HEK293 (cell line): ENCODE results near the gene PCDH1.
A peak's percentile ranks its signal among the peaks of the same experiment; 100 is the strongest.

Experiments used
- CTCF ChIA-PET: fragments of 350-600 bp; formaldehyde crosslinking; extraction: SDS; loops from one replicate; lab custom pipeline; 2021; ENCODE audit warnings: antibody characterized with exemption; lab: Yijun Ruan, JAX
- POLR2A ChIA-PET: fragments of 300-600 bp; formaldehyde crosslinking; extraction: SDS; loops from one replicate; lab custom pipeline; 2020; ENCODE audit warnings: antibody characterized with exemption, inconsistent platforms; lab: Yijun Ruan, JAX
- H3K27ac ChIP-seq: fragments of 200-500 bp; sonication (Bioruptor generic); 2 replicates; pipeline ENCODE4 v1.5.1; 2014; ENCODE audit warnings: low read depth, low read length, control low read depth, inconsistent platforms; ENCODE audit errors: extremely low read depth
- H3K36me3 ChIP-seq, 2 experiments: fragments of 200-500 bp in 1 of 2; sonication (Bioruptor generic) in 1 of 2; 1 replicate in 1 of 2; 2 replicates in 1 of 2; pipeline ENCODE4 v1.5.1; 2014 to 2017; ENCODE audit warnings: inconsistent platforms in 2 of 2, low read length in 2 of 2; ENCODE audit not compliant: control insufficient read depth in 2 of 2, insufficient read depth in 1 of 2
- H3K4me1 ChIP-seq: fragments of 200-500 bp; sonication (Bioruptor generic); 2 replicates; pipeline ENCODE4 v1.5.1; 2014; ENCODE audit warnings: mild to moderate bottlenecking, low read length, inconsistent platforms; ENCODE audit not compliant: control insufficient read depth, insufficient read depth
- H3K4me3 ChIP-seq: 2 replicates; pipeline ENCODE4 v1.5.1; 2011; ENCODE audit warnings: low read depth, mild to moderate bottlenecking, control low read depth, low read length, moderate library complexity
- H3K9me3 ChIP-seq: fragments of 200-500 bp; sonication (Bioruptor generic); 2 replicates; pipeline ENCODE4 v1.5.1; 2014; ENCODE audit warnings: low read depth, low read length, inconsistent platforms; ENCODE audit not compliant: control insufficient read depth, insufficient read depth
- EGR2 ChIP-seq: fragments of 450-650 bp; formaldehyde crosslinking; IDR thresholded peaks from 2 replicates; pipeline ENCODE4 v1.5.1; 2016; ENCODE audit warnings: low read depth, missing biosample characterization, missing genetic modification characterization
- GLI2 ChIP-seq: fragments of 450-650 bp; formaldehyde crosslinking; IDR thresholded peaks from 2 replicates; pipeline ENCODE4; 2017; ENCODE audit warnings: missing biosample characterization, missing genetic modification characterization, low read depth, borderline replicate concordance
- IKZF3 ChIP-seq: fragments of 450-650 bp; IDR thresholded peaks from 2 replicates; pipeline ENCODE4 v1.5.0; 2018; ENCODE audit warnings: missing biosample characterization, mild to moderate bottlenecking, missing genetic modification characterization, moderate library complexity
- MZF1 ChIP-seq: fragments of 450-650 bp; formaldehyde crosslinking; IDR thresholded peaks from 2 replicates; pipeline ENCODE4 v1.5.1; 2017; ENCODE audit warnings: missing biosample characterization, missing genetic modification characterization, borderline replicate concordance
- PBX3 ChIP-seq: sonication (generic); formaldehyde crosslinking; IDR thresholded peaks from 2 replicates; pipeline ENCODE4 v1.8.1; 2022; ENCODE audit warnings: mild to moderate bottlenecking, moderate library complexity, missing genetic modification reagents
- WT1 ChIP-seq: fragments of 450-650 bp; formaldehyde crosslinking; IDR thresholded peaks from 2 replicates; pipeline ENCODE4 v1.5.1; 2016; ENCODE audit warnings: missing biosample characterization, missing genetic modification characterization
- ZIC2 ChIP-seq: fragments of 450-650 bp; formaldehyde crosslinking; IDR thresholded peaks from 2 replicates; pipeline ENCODE4 v1.5.1; 2016; ENCODE audit warnings: missing biosample characterization, missing genetic modification characterization
- ZNF121 ChIP-seq: fragments of 450-650 bp; formaldehyde crosslinking; IDR thresholded peaks from 2 replicates; pipeline ENCODE4 v1.5.1; 2016; ENCODE audit warnings: missing biosample characterization, missing genetic modification characterization
- ZNF133 ChIP-seq: fragments of 450-650 bp; formaldehyde crosslinking; IDR thresholded peaks from 2 replicates; pipeline ENCODE4 v1.5.1; 2016; ENCODE audit warnings: missing biosample characterization, missing genetic modification characterization
- ZNF274 ChIP-seq, 2 experiments: fragments of 200-500 bp in 1 of 2; fragments of 450-650 bp in 1 of 2; sonication (Bioruptor generic) in 1 of 2; formaldehyde crosslinking in 1 of 2; IDR thresholded peaks; 2 replicates each; pipeline versions ENCODE4 v1.5.1 to v1.6.1; 2014 to 2016; ENCODE audit warnings: borderline replicate concordance in 1 of 2, inconsistent platforms in 1 of 2, low read length in 1 of 2, missing biosample characterization in 1 of 2, missing genetic modification characterization in 1 of 2
- ZNF302 ChIP-seq: fragments of 450-650 bp; formaldehyde crosslinking; IDR thresholded peaks from 2 replicates; pipeline ENCODE4 v1.5.1; 2016; ENCODE audit warnings: missing biosample characterization, missing genetic modification characterization, low read depth
- ZNF335 ChIP-seq: fragments of 450-650 bp; formaldehyde crosslinking; conservative IDR thresholded peaks from 2 replicates; pipeline ENCODE4 v1.5.1; 2016; ENCODE audit warnings: missing biosample characterization, missing genetic modification characterization
- ZNF404 ChIP-seq: fragments of 450-650 bp; formaldehyde crosslinking; IDR thresholded peaks from 2 replicates; pipeline ENCODE4 v1.5.1; 2017; ENCODE audit warnings: missing biosample characterization, missing genetic modification characterization
- ZNF433 ChIP-seq: fragments of 450-650 bp; formaldehyde crosslinking; IDR thresholded peaks from 2 replicates; pipeline ENCODE4 v1.5.1; 2016; ENCODE audit warnings: missing biosample characterization, missing genetic modification characterization, low read depth
- ZNF514 ChIP-seq: fragments of 450-650 bp; formaldehyde crosslinking; IDR thresholded peaks from 2 replicates; pipeline ENCODE4 v1.5.1; 2016; ENCODE audit warnings: missing biosample characterization, missing genetic modification characterization
- ZNF658 ChIP-seq: fragments of 450-650 bp; formaldehyde crosslinking; IDR thresholded peaks from 2 replicates; pipeline ENCODE4; 2016; ENCODE audit warnings: missing biosample characterization, missing genetic modification characterization
- ZNF660 ChIP-seq: fragments of 450-650 bp; IDR thresholded peaks from 2 replicates; pipeline ENCODE4 v1.5.1; 2018; ENCODE audit warnings: missing biosample characterization, mild to moderate bottlenecking, missing genetic modification characterization
- TF ChIP-seq, protein P1 (sequence below): fragments of 450-650 bp; formaldehyde crosslinking; IDR thresholded peaks from 2 replicates; pipeline ENCODE4 v1.5.1; 2016; ENCODE audit warnings: missing biosample characterization, missing genetic modification characterization

PCDH1 gene

DNA sequence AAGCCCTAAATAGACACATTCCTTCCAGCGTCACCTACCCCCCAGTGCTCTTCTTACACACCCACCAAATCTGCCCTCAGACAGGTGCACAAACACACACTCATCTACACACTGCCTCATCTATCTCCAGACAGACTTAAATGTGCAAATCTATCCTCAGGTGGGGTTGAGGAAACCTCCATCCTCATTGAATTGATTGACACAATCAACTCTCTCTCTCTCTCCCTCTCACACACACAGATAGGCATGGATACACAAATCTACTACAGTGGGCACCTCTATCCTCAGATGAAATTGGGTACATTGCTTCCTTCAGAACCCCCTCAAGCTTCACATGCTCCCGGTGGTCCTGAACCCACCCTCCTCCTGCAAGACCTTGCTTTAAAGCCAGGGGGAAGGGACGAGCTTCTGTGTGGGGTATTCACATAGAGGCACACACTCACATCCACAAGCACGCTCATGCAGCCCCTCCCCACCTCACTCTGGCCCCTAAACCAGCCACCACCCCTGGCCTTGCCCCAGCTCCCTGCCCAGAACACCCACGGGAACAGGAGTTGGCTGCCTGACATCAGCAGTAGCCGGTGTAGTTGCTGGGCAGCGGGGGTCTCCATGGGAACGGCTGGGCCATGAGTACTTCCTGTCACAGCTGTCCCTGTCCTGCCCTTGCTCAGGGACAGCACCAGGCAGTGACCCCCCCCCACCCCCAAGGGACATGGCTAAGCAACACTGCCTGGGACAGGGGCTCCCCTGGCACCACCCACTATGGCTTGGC, 22.8 kb downstream of the PCDH1 start (continued):
- TF ChIP-seq ZNF658: no peak

DNA sequence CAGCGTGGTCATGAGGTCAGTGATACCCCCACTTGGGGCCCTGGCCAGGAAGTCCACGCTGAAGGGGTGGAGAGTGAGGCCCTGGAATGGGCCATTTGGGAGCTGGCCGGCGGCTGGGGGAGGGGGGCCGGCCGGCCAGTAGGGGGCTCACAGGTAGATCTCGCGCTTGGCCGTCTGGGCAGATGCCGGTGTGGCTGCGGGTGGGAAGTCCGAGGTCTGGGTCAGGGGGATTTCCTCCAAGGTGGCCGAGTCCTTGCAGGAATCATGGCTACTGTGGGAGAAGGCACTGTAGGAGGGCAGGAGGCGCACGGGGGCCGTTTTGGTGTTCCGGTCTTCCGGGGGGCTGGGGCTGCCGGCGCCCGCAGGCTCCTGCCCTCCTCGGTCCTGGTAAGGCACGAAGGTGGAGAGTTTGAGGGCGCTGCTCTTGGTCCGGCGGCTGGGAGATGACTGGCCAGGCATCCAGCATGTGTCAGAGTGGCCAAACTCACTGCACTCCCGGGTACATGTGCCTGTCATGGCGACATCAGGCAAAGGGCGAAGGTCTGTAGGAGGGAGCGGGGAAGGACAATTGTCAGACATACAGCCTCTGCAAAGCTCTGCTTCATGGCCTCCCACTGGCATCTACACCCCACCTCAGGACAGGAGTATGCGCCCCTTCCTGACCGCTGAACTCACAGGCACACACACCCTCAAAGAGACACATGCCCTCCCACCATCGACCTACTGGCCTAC, 24.1 kb downstream of the PCDH1 start:
- H3K9me3 ChIP-seq: no peaks in the 10 kb centered on the region
- ChIA-PET CTCF (no interaction called here), POLR2A (interaction anchor here (0.5 to 0.6 kb wide), 2 partner anchors 15 to 89 kb away, joined by 4 to 6 read pairs; no protein-coding TSS in a partner anchor)
- H3K4me3 ChIP-seq: no peak overlapping the region
- TF ChIP-seq ZNF133 (tag by site-specific recombination) (no peak), ZNF433 (tag by site-specific recombination) (no peak), EGR2 (tag by site-specific recombination) (0 out of 2 replicates have a peak, but pooled peaks have one; percentile 12)
- H3K27ac ChIP-seq: no peak overlapping the region
- no peaks in the 10 kb centered on the region for H3K36me3 ChIP-seq
- H3K4me1 ChIP-seq: peaks cover 2% of the 10 kb centered on the region

GRCh38 chr5:141852448-141852847, 25.8 kb downstream of the PCDH1 start:
- 0 out of 2 replicates have a peak, but pooled peaks have one; percentile 7 for TF ChIP-seq ZIC2
- TF ChIP-seq ZNF660 (tag by site-specific recombination): no peak
- TF ChIP-seq MZF1: no peak
- H3K4me1 ChIP-seq: peaks cover 7% of the 10 kb centered on the region
- CTCF ChIA-PET: no interaction called here

DNA sequence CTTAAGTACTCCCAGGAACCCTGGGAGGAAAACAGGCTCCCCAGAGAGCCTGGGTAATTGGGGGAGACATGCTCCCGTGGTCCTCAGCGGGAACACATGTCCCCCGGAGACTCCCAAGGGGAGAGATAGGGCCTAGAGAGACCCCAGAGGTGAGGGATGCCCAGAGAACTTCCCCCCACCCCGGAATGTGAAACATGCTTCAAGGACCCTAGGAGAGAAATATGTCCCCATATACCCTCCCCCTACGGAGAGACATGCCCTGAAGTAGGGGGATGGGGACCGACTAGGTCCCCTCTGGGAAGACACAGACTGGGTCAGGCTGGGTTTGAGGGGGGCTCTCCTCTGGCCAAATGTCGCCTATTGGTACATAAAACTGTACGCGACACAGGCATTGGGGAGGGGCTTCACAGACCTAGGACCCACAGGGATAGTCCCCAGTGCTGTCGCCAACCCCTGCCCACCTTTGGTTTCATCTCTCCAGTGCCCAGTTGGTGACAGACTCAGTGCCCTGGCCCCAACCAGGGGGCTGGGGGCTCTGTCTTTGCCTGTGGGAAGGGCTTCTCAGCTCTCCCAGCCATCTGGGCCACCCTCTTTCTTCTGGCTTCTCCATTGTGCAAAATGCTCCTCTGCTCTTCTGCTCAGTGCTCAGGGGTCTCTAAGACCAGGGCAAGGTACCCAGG, 26.9 kb downstream of the PCDH1 start:
- Histone ChIP-seq H3K4me3 (no peak overlapping the region), H3K36me3 (no peaks in the 10 kb centered on the region), H3K9me3 (no peaks in the 10 kb centered on the region), H3K27ac (no peak overlapping the region), H3K4me1 (peaks cover 7% of the 10 kb centered on the region)
- TF ChIP-seq ZNF514 (tag by site-specific recombination): no peak
- TF ChIP-seq, protein P1, sequence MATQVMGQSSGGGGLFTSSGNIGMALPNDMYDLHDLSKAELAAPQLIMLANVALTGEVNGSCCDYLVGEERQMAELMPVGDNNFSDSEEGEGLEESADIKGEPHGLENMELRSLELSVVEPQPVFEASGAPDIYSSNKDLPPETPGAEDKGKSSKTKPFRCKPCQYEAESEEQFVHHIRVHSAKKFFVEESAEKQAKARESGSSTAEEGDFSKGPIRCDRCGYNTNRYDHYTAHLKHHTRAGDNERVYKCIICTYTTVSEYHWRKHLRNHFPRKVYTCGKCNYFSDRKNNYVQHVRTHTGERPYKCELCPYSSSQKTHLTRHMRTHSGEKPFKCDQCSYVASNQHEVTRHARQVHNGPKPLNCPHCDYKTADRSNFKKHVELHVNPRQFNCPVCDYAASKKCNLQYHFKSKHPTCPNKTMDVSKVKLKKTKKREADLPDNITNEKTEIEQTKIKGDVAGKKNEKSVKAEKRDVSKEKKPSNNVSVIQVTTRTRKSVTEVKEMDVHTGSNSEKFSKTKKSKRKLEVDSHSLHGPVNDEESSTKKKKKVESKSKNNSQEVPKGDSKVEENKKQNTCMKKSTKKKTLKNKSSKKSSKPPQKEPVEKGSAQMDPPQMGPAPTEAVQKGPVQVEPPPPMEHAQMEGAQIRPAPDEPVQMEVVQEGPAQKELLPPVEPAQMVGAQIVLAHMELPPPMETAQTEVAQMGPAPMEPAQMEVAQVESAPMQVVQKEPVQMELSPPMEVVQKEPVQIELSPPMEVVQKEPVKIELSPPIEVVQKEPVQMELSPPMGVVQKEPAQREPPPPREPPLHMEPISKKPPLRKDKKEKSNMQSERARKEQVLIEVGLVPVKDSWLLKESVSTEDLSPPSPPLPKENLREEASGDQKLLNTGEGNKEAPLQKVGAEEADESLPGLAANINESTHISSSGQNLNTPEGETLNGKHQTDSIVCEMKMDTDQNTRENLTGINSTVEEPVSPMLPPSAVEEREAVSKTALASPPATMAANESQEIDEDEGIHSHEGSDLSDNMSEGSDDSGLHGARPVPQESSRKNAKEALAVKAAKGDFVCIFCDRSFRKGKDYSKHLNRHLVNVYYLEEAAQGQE (tag by site-specific recombination): no peak
- 0 out of 2 replicates have a peak, but pooled peaks have one; percentile 43 for TF ChIP-seq IKZF3 (tag by site-specific recombination)
- TF ChIP-seq ZNF302 (tag by site-specific recombination): no peak
- TF ChIP-seq PBX3 (CRISPR knock-in tag): no peak
- no peak for TF ChIP-seq ZNF274 (IDR thresholded peaks at IDR 0.05; ENCODE audit: low read length)
- TF ChIP-seq ZNF274 (tag by site-specific recombination; IDR thresholded peaks at IDR 0.05; ENCODE audit: borderline replicate concordance): no peak
- TF ChIP-seq GLI2: no peak
- no peak for TF ChIP-seq WT1 (tag by site-specific recombination)
- TF ChIP-seq ZNF404: no peak
- 0 out of 2 replicates have a peak, but pooled peaks have one; percentile 9 for TF ChIP-seq ZNF335 (tag by site-specific recombination)
- TF ChIP-seq ZNF121 (tag by site-specific recombination): no peak
- ChIA-PET CTCF (no interaction called here), POLR2A (no interaction called here)

More at GRCh38 chr5:141852448-141852847, 25.8 kb downstream of the PCDH1 start:
- Histone ChIP-seq H3K4me3 (no peak overlapping the region), H3K27ac (no peak overlapping the region), H3K36me3 (no peaks in the 10 kb centered on the region), H3K9me3 (no peaks in the 10 kb centered on the region)
- POLR2A ChIA-PET: no interaction called here
